C1 segment of cervical spinal cord (tissue), 14 donors: ENCODE measurements around the gene FIGNL1.

Experiments
- DNase-seq, 14 donors: peaks; one replicate each; lab custom pipeline; 2025; lab: John Stamatoyannopoulos, UW

FIGNL1 gene

GRCh38 chr7:50449881-50450589 is at the start of gene FIGNL1:
Gene FIGNL1, minus strand, starts transcription at chr7:50450350. Its CDS starts 3,063 bp downstream, at chr7:50447287.
- peak in 13 of 14 donors; percentile 24 to 81 (median 54) for DNase-seq

GRCh38 chr7:50499092-50499491 is 48.9 kb upstream of the FIGNL1 start:
- DNase-seq: no peak

- no peak for DNase-seq
Observed at GRCh38 chr7:50497968-50498367, 47.8 kb upstream of the FIGNL1 start.

- no peak for DNase-seq
Observed at GRCh38 chr7:50497068-50497642, 47.0 kb upstream of the FIGNL1 start.

GRCh38 chr7:50496569-50496968 is 46.4 kb upstream of the FIGNL1 start:
- no peak for DNase-seq

- DNase-seq: no peak
Observed at GRCh38 chr7:50495746-50496145, 45.6 kb upstream of the FIGNL1 start.

GRCh38 chr7:50492770-50493519 is 42.8 kb upstream of the FIGNL1 start:
- DNase-seq: no peak

GRCh38 chr7:50491943-50492342 is 41.8 kb upstream of the FIGNL1 start:
- DNase-seq: no peak

GRCh38 chr7:50491209-50491608 is 41.1 kb upstream of the FIGNL1 start:
- DNase-seq: no peak

GRCh38 chr7:50488379-50488778 is 38.2 kb upstream of the FIGNL1 start:
- no peak for DNase-seq

- no peak for DNase-seq
Observed at GRCh38 chr7:50486512-50486911, 36.4 kb upstream of the FIGNL1 start.

- DNase-seq: no peak
Observed at GRCh38 chr7:50481867-50482266, 31.7 kb upstream of the FIGNL1 start.

- DNase-seq: no peak
Observed at GRCh38 chr7:50480797-50481196, 30.6 kb upstream of the FIGNL1 start.

GRCh38 chr7:50479743-50480517 is 29.8 kb upstream of the FIGNL1 start:
- DNase-seq: no peak

GRCh38 chr7:50477640-50478039 is 27.5 kb upstream of the FIGNL1 start:
- no peak for DNase-seq

- no peak for DNase-seq
Observed at GRCh38 chr7:50476953-50477625, 26.9 kb upstream of the FIGNL1 start.

GRCh38 chr7:50475340-50475739 is 25.2 kb upstream of the FIGNL1 start:
- no peak for DNase-seq

GRCh38 chr7:50474382-50475160 is 24.4 kb upstream of the FIGNL1 start:
- no peak for DNase-seq

- DNase-seq: no peak
Observed at GRCh38 chr7:50473531-50473930, 23.4 kb upstream of the FIGNL1 start.

GRCh38 chr7:50472427-50472826 is 22.3 kb upstream of the FIGNL1 start:
- no peak for DNase-seq

GRCh38 chr7:50471970-50472369 is 21.8 kb upstream of the FIGNL1 start:
- DNase-seq: no peak
